K562 (cell line): Measurements from ENCODE around the gene TMED4. TPM values are rescaled to one million over a fixed set of nuclear protein-coding genes. Genes with fewer than 3 reads are reported as not detected.

Experiments
- ATAC-seq: fragments of 200-7000 bp; cut with Tn5 transposase; 3 replicates; pipeline ENCODE4 v1.9.1; 2020; ENCODE audit warnings: moderate library complexity
- BruUV-seq: library from RNA; stranded (reverse); fragments of 400-500 nt; replicated peaks from 2 replicates; lab custom pipeline; 2021; lab: Mats Ljungman, UMichigan
- CTCF ChIA-PET: fragments of 300-600 bp; formaldehyde crosslinking; extraction: SDS; loops from one replicate; lab custom pipeline; 2021; ENCODE audit warnings: low intra/inter-chr PET ratio; lab: Yijun Ruan, JAX
- POLR2A ChIA-PET: fragments of 300-600, 350-650 bp; sonication (Branson Sonifier 250); formaldehyde crosslinking; extraction: SDS; loops from one replicate; lab custom pipeline; 2021; ENCODE audit warnings: antibody characterized with exemption, inconsistent platforms; lab: Yijun Ruan, JAX
- DNase-seq, 4 experiments: peaks; one replicate each; pipeline versions ENCODE4 v3.0.0 to v3.0.0-alpha.2; 2011 to 2018; ENCODE audit warnings: low spot score in 3 of 4, mixed read lengths in 3 of 4; ENCODE audit errors: extremely low read depth in 1 of 4
- FAIRE-seq: peaks from 2 replicates; lab custom pipeline; 2011; peaks lifted over from hg19 to GRCh38; lab: Jason Lieb, UNC
- H2AFZ ChIP-seq: 2 replicates; pipeline ENCODE4 v1.6.0; 2011; ENCODE audit warnings: low read depth, low read length, control low read depth, inconsistent platforms
- H3K27ac ChIP-seq: fragments of 200-600 bp; 3 replicates; pipeline ENCODE4 v1.8.0; 2011; ENCODE audit warnings: low read depth, mild to moderate bottlenecking, control low read depth, inconsistent platforms, low read length, moderate library complexity, mixed read lengths; ENCODE audit errors: extremely low read depth
- H3K27me3 ChIP-seq, 2 experiments: fragments of 300-600 bp in 1 of 2; 2 replicates in 1 of 2; 3 replicates in 1 of 2; pipeline versions ENCODE4 v1.6.0 to v1.8.0; 2011; ENCODE audit warnings: inconsistent platforms in 2 of 2, low read length in 2 of 2, mild to moderate bottlenecking in 1 of 2, mixed read lengths in 1 of 2, moderate library complexity in 1 of 2; ENCODE audit not compliant: control insufficient read depth in 2 of 2, insufficient read depth in 2 of 2
- H3K36me3 ChIP-seq: fragments of 300-600 bp; 3 replicates; pipeline ENCODE4 v1.8.0; 2011; ENCODE audit warnings: mild to moderate bottlenecking, low read length, inconsistent platforms; ENCODE audit not compliant: control insufficient read depth, insufficient read depth
- H3K4me1 ChIP-seq, 2 experiments: fragments of 200-600 bp in 1 of 2; replicated peaks in 1 of 2; 2 replicates in 1 of 2; 3 replicates in 1 of 2; pipeline versions ENCODE4 v1.5.1 to v1.8.0; 2011; ENCODE audit warnings: inconsistent platforms in 2 of 2, low read length in 2 of 2, mild to moderate bottlenecking in 1 of 2, mixed read lengths in 1 of 2, moderate library complexity in 1 of 2; ENCODE audit not compliant: control insufficient read depth in 2 of 2, insufficient read depth in 2 of 2
- H3K4me2 ChIP-seq: 2 replicates; pipeline ENCODE4 v1.6.1; 2011; ENCODE audit warnings: low read length, control low read depth, inconsistent platforms, mixed read lengths; ENCODE audit not compliant: insufficient read depth
- H3K4me3 ChIP-seq: fragments of 200-600 bp; sonication (generic), shearing (Covaris generic); 2 replicates; pipeline ENCODE4 v1.5.1; 2016; ENCODE audit warnings: control low read depth, inconsistent platforms
- H3K79me2 ChIP-seq: fragments of 200-600 bp; 3 replicates; pipeline ENCODE4 v1.8.0; 2011; ENCODE audit warnings: low read length, inconsistent platforms; ENCODE audit not compliant: control insufficient read depth, insufficient read depth
- H3K9ac ChIP-seq, 2 experiments: 2 replicates each; pipeline versions ENCODE4 v1.6.0 to v1.6.1; 2011; ENCODE audit warnings: low read depth in 2 of 2, low read length in 2 of 2, control low read depth in 1 of 2, inconsistent platforms in 1 of 2, mild to moderate bottlenecking in 1 of 2, mixed read lengths in 1 of 2; ENCODE audit not compliant: insufficient read depth in 1 of 2
- H3K9me1 ChIP-seq: one replicate; pipeline ENCODE4 v1.6.0; 2011; ENCODE audit warnings: inconsistent platforms, mild to moderate bottlenecking, low read length, moderate library complexity; ENCODE audit not compliant: control insufficient read depth, insufficient read depth
- H3K9me3 ChIP-seq: replicated peaks from 2 replicates; pipeline ENCODE4 v1.5.1; 2011; ENCODE audit warnings: low read depth, low read length, inconsistent platforms; ENCODE audit not compliant: control insufficient read depth, insufficient read depth
- H4K20me1 ChIP-seq: replicated peaks from 2 replicates; pipeline ENCODE4 v1.6.1; 2011; ENCODE audit warnings: low read length, inconsistent platforms, mixed read lengths; ENCODE audit not compliant: control insufficient read depth, insufficient read depth
- CXXC5 ChIP-seq: fragments of 250-450 bp; sonication (Bioruptor Pico); IDR thresholded peaks from 2 replicates; pipeline ENCODE4 v1.8.0; 2022; ENCODE audit warnings: inconsistent platforms, mild to moderate bottlenecking, moderate library complexity
- MAZ ChIP-seq, 2 experiments: fragments of 450-650 bp in 1 of 2; sonication (generic) in 1 of 2; formaldehyde crosslinking; IDR thresholded peaks in 1 of 2; conservative IDR thresholded peaks in 1 of 2; 2 replicates each; pipeline versions ENCODE4 v1.4.0 to v1.5.0; 2020; ENCODE audit warnings: mild to moderate bottlenecking in 1 of 2, missing genetic modification reagents in 1 of 2
- RHOXF2B ChIP-seq: fragments of 250-450 bp; sonication (Bioruptor Pico); conservative IDR thresholded peaks from 2 replicates; pipeline ENCODE4 v1.5.1; 2021
- TFAP4 ChIP-seq: sonication (generic); formaldehyde crosslinking; IDR thresholded peaks from 2 replicates; pipeline ENCODE4 v1.8.0; 2022; ENCODE audit warnings: missing genetic modification reagents, mild to moderate bottlenecking, moderate library complexity, borderline replicate concordance
- ZNF224 ChIP-seq: sonication (generic); formaldehyde crosslinking; IDR thresholded peaks from 2 replicates; pipeline ENCODE4 v1.8.0; 2022; ENCODE audit warnings: mild to moderate bottlenecking, missing genetic modification reagents
- ZNF778 ChIP-seq: fragments of 450-650 bp; formaldehyde crosslinking; IDR thresholded peaks from 2 replicates; pipeline ENCODE4 v1.4.0; 2020; ENCODE audit warnings: mild to moderate bottlenecking, moderate library complexity
- WGBS: fragments of 100-300 bp; shearing (Covaris generic); methylation state at CpG from one replicate; pipeline ENCODE4 v1.1.6; 2016; ENCODE audit warnings: low coverage, mixed read lengths; ENCODE audit not compliant: insufficient coverage; ENCODE audit errors: missing lambda C conversion rate; 5-methylcytosine and 5-hydroxymethylcytosine counted together
- in situ Hi-C: fragments of 300-500 bp; cut with MboI; formaldehyde crosslinking; loops from 4 replicates; pipeline ENCODE4 v1.15.0; 2018; ENCODE audit warnings: inconsistent platforms, mixed read lengths
- intact Hi-C: fragments of 100-400 bp; cut with micrococcal nuclease; formaldehyde crosslinking; loops from 2 replicates; pipeline ENCODE4 v1.14.2; 2022
- polyA plus RNA-seq, 8 experiments: library from polyadenylated mRNA; depleted of rRNA in 4 of 8; stranded (reverse) in 5 of 8; unstranded in 3 of 8; fragments of >200 nt; fragmentation: Nextera tagmentation in 2 of 8; fragmentation: Illumina TruSeq in 1 of 8; extraction: Ambion mirVana in 2 of 8; extraction: Trizol in 1 of 8; gene quantifications; 2 replicates each; pipeline versions ENCODE4 v1.2.1 to v1.2.3, GENCODE V29; 2011 to 2014; ENCODE audit warnings: inconsistent platforms in 1 of 8, missing spikeins in 1 of 8
- total RNA-seq, 7 experiments: library from RNA; depleted of rRNA in 6 of 7; stranded (reverse); fragments of >200 nt in 6 of 7; fragmentation: Illumina TruSeq in 2 of 7; extraction: Trizol in 2 of 7; gene quantifications; 2 replicates each; pipeline versions ENCODE4 v1.2.1 to v1.2.3, GENCODE V29; 2011 to 2021; ENCODE audit warnings: low replicate concordance in 1 of 7

Gene TMED4
- total and polyA plus RNA-seq, 9 of the 15 experiments (the other 6 are each of a cell fraction or from before 2014, with no cell fraction given), result 20.3 to 64.0 (median 42.1) TPM

GRCh38 chr7:44538798-44539668, 43.0 kb downstream of the TMED4 start (continued):
- TF ChIP-seq TFAP4 (CRISPR knock-in tag), result no peak

- intact Hi-C loops (no loop called here), in situ Hi-C loops (no loop called here)
- H2AFZ ChIP-seq, result no peak overlapping the region; the same call in 1 of the 2 replicates
- H3K4me2 ChIP-seq, result no peak overlapping the region
- no peaks in the 10 kb centered on the region for H3K9me3 ChIP-seq
- ChIA-PET CTCF (no interaction called here), POLR2A (interaction anchor here (1.4 kb wide), 1 partner anchor 10 kb away, joined by 3 read pairs; no protein-coding TSS in a partner anchor)
- no peaks in the 10 kb centered on the region for H3K9me1 ChIP-seq
- no peak overlapping the region for H3K9ac ChIP-seq
- H3K4me3 ChIP-seq, result no peak overlapping the region
- no peak for ATAC-seq
- H4K20me1 ChIP-seq, result no peaks in the 10 kb centered on the region
- no TSS peak for BruUV-seq
- no peak for FAIRE-seq
- no peaks in the 10 kb centered on the region for H3K79me2 ChIP-seq
- H3K36me3 ChIP-seq, result no peaks in the 10 kb centered on the region
- WGBS, result 48% methylated on average over 16 of the region's 17 CpGs
- no peak overlapping the region for H3K27ac ChIP-seq
- TF ChIP-seq CXXC5 (CRISPR knock-in tag) (no peak), MAZ (CRISPR knock-in tag; conservative IDR thresholded peaks at IDR 0.05 in 1 of 2, IDR thresholded peaks at IDR 0.05 in 1 of 2) (no peak), ZNF778 (CRISPR knock-in tag) (no peak), ZNF224 (CRISPR knock-in tag) (no peak), RHOXF2B (CRISPR knock-in tag) (no peak)
- DNase-seq, result no peak
- H3K27me3 ChIP-seq, result no peaks in the 10 kb centered on the region
- H3K4me1 ChIP-seq, result peaks cover 3 to 52% of the 10 kb centered on the region in 2 experiments; a peak in 4 of 5 replicates
Measured at GRCh38 chr7:44538093-44538797, 43.8 kb downstream of the TMED4 start.
